Vagina (tissue), 2 donors: ENCODE results near the gene CISH.

Experiments
- POLR2A ChIP-seq, 2 donors: fragments of 450-650 bp; IDR thresholded peaks; one replicate each; pipeline ENCODE4 v1.6.1; 2017; ENCODE audit warnings: antibody characterized with exemption in 2 of 2, mild to moderate bottlenecking in 2 of 2, moderate library complexity in 2 of 2
- POLR2AphosphoS5 ChIP-seq, 2 donors: sonication (generic); formaldehyde crosslinking; IDR thresholded peaks; one replicate each; pipeline ENCODE4 v1.9.0; 2017; ENCODE audit warnings: antibody characterized with exemption in 2 of 2, mild to moderate bottlenecking in 2 of 2, low read depth in 1 of 2; ENCODE audit not compliant: insufficient read depth in 1 of 2
- TF ChIP-seq, protein P1 (sequence below), 3 experiments: fragments of 450-650 bp in 2 of 3; fragments of 200-600 bp in 1 of 3; sonication (generic) in 1 of 3; IDR thresholded peaks; one replicate each; pipeline ENCODE4 v1.5.1; 2017 to 2019; ENCODE audit warnings: antibody characterized with exemption in 3 of 3, mild to moderate bottlenecking in 2 of 3, moderate library complexity in 2 of 3

DNA sequence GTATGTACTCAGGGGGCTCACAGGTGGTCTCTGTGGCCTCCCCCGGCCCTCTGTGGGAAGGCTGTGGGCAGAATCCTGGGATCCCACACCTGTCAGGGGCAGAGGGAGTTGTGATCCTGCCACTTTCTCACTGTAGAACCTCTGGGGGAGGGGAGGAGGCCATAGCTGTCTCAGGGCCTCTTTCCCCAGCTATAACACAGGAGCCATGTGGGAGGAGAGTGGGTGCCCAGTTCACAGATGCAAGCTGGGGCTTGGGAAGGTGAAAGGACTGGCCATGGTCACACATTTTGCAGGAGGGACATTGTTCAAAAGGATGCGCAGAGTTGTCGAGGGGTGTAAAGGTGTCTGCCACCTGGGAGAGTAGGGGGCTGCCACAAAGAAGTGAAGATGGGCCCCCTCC is 17.0 kb upstream of the CISH start:
- TF ChIP-seq POLR2AphosphoS5 (IDR thresholded peaks at IDR 0.05; ENCODE audit: insufficient read depth in 1 of 2, low read depth in 1 of 2) (no peak), POLR2A (IDR thresholded peaks at IDR 0.05) (no peak)
- TF ChIP-seq, protein P1, sequence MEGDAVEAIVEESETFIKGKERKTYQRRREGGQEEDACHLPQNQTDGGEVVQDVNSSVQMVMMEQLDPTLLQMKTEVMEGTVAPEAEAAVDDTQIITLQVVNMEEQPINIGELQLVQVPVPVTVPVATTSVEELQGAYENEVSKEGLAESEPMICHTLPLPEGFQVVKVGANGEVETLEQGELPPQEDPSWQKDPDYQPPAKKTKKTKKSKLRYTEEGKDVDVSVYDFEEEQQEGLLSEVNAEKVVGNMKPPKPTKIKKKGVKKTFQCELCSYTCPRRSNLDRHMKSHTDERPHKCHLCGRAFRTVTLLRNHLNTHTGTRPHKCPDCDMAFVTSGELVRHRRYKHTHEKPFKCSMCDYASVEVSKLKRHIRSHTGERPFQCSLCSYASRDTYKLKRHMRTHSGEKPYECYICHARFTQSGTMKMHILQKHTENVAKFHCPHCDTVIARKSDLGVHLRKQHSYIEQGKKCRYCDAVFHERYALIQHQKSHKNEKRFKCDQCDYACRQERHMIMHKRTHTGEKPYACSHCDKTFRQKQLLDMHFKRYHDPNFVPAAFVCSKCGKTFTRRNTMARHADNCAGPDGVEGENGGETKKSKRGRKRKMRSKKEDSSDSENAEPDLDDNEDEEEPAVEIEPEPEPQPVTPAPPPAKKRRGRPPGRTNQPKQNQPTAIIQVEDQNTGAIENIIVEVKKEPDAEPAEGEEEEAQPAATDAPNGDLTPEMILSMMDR (IDR thresholded peaks at IDR 0.05): no peak
